Skeletal muscle satellite cell (primary cell): ENCODE results near the gene HSPA9. TPM values are rescaled to one million over a fixed set of nuclear protein-coding genes. Genes with fewer than 3 reads are reported as not detected.
A peak's percentile ranks its signal among the peaks of the same experiment; 100 is the strongest.

ENCODE experiments used
- H3K27me3 ChIP-seq: 2 replicates; pipeline ENCODE4 v1.7.0; 2013; ENCODE audit warnings: low read length; ENCODE audit not compliant: control insufficient read depth, insufficient read depth
- H3K36me3 ChIP-seq: 2 replicates; pipeline ENCODE4 v1.7.0; 2013; ENCODE audit warnings: mild to moderate bottlenecking, control low read depth, low read length; ENCODE audit not compliant: insufficient read depth
- H3K4me1 ChIP-seq: 2 replicates; pipeline ENCODE4 v1.7.0; 2013; ENCODE audit warnings: low read length; ENCODE audit not compliant: control insufficient read depth, insufficient read depth
- H3K4me2 ChIP-seq: 2 replicates; pipeline ENCODE4 v1.7.0; 2013; ENCODE audit warnings: mild to moderate bottlenecking, low read length
- H3K4me3 ChIP-seq: 2 replicates; pipeline ENCODE4 v1.7.0; 2013; ENCODE audit warnings: low read length
- H3K9ac ChIP-seq: 2 replicates; pipeline ENCODE4 v1.7.0; 2013; ENCODE audit warnings: mild to moderate bottlenecking, low read depth, low read length, moderate library complexity
- H3K9me3 ChIP-seq: replicated peaks from 2 replicates; pipeline ENCODE4 v1.7.0; 2013; ENCODE audit warnings: mild to moderate bottlenecking, control low read depth, low read length
- total RNA-seq: library from RNA; depleted of rRNA; stranded (reverse); fragments of >200 nt; gene quantifications from 2 replicates; pipeline ENCODE4 v1.2.3, GENCODE V29; 2012; rRNA removed

HSPA9 gene
- 410 and 475 TPM in 2 replicates for total RNA-seq

GRCh38 chr5:138575194-138576015 lies at the start of gene HSPA9:
TSS of gene HSPA9 (minus strand) at chr5:138575401. CDS start at chr5:138575318, 83 bp downstream.
- no peaks in the 10 kb centered on the region for H3K27me3 ChIP-seq
- H3K4me2 ChIP-seq, result peak within 1 kb of the TSS; percentile 95
- H3K4me3 ChIP-seq, result peak within 1 kb of the TSS; percentile 97

GRCh38 chr5:138623053-138623452 lies 47.9 kb upstream of the HSPA9 start:
- Histone ChIP-seq H3K36me3 (no peaks in the 10 kb centered on the region), H3K4me1 (no peaks in the 10 kb centered on the region), H3K9me3 (no peaks in the 10 kb centered on the region), H3K4me2 (no peak overlapping the region), H3K27me3 (peaks cover 5% of the 10 kb centered on the region), H3K9ac (no peak overlapping the region), H3K4me3 (no peak overlapping the region)

More at GRCh38 chr5:138575194-138576015, at the start of gene HSPA9:
- H3K9ac ChIP-seq, result peak within 1 kb of the TSS; percentile 100
- no peaks in the 10 kb centered on the region for H3K9me3 ChIP-seq
- peaks cover 11% of the 10 kb centered on the region for H3K4me1 ChIP-seq
- H3K36me3 ChIP-seq, result peaks cover 34% of the 10 kb centered on the region

DNA sequence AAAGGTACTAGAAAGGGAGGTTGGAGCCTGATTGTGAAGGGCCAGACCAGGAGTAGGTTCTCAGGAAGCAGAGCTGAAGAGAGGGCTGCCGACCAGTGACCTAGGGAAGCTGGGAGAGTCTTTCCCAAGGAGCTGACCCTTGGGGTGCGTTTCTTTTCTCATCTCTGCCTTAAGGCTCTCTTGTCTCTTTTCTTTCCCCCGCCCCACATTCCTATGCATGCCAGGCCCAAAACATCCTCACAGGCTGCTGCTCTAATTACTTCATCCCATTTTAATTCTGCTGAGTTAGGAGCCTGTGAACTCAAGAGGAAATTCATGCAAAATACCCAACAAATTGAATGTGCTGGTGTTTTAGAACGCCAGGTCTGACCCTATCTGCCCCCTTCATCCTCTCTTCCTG lies 46.9 kb upstream of the HSPA9 start:
- H3K36me3 ChIP-seq, result no peaks in the 10 kb centered on the region
- H3K9me3 ChIP-seq, result no peaks in the 10 kb centered on the region
- no peaks in the 10 kb centered on the region for H3K4me1 ChIP-seq
- H3K27me3 ChIP-seq, result peaks cover 5% of the 10 kb centered on the region
- H3K4me2 ChIP-seq, result no peak overlapping the region
- no peak overlapping the region for H3K9ac ChIP-seq
- no peak overlapping the region for H3K4me3 ChIP-seq

DNA sequence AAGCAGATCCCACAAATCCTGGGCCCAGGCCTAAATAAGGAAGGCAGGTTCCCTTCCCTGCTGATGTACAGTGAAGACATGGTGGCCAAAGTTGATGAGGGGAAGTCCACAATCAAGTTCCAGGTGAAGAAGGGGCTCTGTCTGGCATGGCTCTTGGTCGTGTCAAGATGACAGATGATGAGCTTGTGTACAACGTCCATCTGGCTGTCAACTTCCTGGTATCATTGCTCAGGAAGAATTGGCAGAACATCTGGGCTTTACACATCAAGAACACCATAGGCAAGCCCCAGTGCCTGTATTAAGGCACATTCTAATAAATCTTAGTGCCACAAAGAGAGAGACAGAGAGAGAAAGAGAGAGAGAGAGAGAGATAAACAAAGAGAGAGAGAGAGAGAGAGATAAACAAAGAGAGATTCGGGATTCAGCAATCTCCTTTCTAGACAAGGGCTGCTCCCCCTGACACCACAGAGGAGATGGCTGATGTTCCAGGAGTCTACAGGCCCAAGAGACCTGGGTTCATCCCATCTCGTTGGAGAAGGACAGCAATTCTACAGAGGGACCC lies 45.5 kb upstream of the HSPA9 start:
- H3K27me3 ChIP-seq, result peaks cover 10% of the 10 kb centered on the region
- no peaks in the 10 kb centered on the region for H3K9me3 ChIP-seq
- no peak overlapping the region for H3K4me2 ChIP-seq
- no peaks in the 10 kb centered on the region for H3K36me3 ChIP-seq
- no peak overlapping the region for H3K9ac ChIP-seq
- no peaks in the 10 kb centered on the region for H3K4me1 ChIP-seq
- no peak overlapping the region for H3K4me3 ChIP-seq

DNA sequence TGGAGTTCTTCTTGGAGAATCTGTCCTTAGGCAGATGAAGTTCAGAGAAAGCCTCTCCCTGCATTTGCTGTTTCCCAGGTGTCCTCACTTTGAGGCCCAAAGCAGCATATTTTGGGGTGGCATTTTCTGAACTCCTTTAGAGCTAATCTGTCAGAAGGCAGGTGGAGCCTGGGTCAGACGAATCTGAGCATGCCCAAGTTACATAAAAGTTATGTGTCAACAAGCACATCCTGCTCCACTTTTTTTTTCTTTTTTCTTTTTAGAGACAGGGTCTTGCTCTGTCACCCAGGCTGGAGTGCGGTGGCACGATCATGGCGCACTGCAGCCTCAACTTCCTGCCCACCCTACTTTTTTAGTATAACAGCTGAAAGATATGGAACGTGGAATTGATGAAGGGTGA lies 41.3 kb upstream of the HSPA9 start:
- Histone ChIP-seq H3K9ac (no peak overlapping the region), H3K27me3 (peaks cover 25% of the 10 kb centered on the region), H3K9me3 (no peaks in the 10 kb centered on the region), H3K4me2 (no peak overlapping the region), H3K36me3 (no peaks in the 10 kb centered on the region), H3K4me1 (peaks cover 2% of the 10 kb centered on the region), H3K4me3 (no peak overlapping the region)

- Histone ChIP-seq H3K9me3 (no peaks in the 10 kb centered on the region), H3K4me3 (no peak overlapping the region), H3K36me3 (no peaks in the 10 kb centered on the region), H3K9ac (no peak overlapping the region), H3K4me1 (peaks cover 11% of the 10 kb centered on the region), H3K4me2 (no peak overlapping the region), H3K27me3 (peaks cover 27% of the 10 kb centered on the region)
These were observed 40.3 kb upstream of the HSPA9 start for GRCh38 chr5:138615461-138615860.

GRCh38 chr5:138611678-138612218 lies 36.5 kb upstream of the HSPA9 start:
- peaks cover 38% of the 10 kb centered on the region for H3K27me3 ChIP-seq
- peaks cover 12% of the 10 kb centered on the region for H3K4me1 ChIP-seq
- peak overlapping the region; percentile 70 for H3K4me2 ChIP-seq
- H3K9ac ChIP-seq, result no peak overlapping the region
- H3K9me3 ChIP-seq, result no peaks in the 10 kb centered on the region
- no peaks in the 10 kb centered on the region for H3K36me3 ChIP-seq
- H3K4me3 ChIP-seq, result peak overlapping the region; percentile 57

GRCh38 chr5:138610918-138611677 lies 35.9 kb upstream of the HSPA9 start:
- Histone ChIP-seq H3K36me3 (no peaks in the 10 kb centered on the region), H3K27me3 (peaks cover 41% of the 10 kb centered on the region), H3K4me1 (peaks cover 12% of the 10 kb centered on the region), H3K4me2 (peak overlapping the region; percentile 70), H3K9ac (no peak overlapping the region), H3K4me3 (peak overlapping the region; percentile 57), H3K9me3 (no peaks in the 10 kb centered on the region)

DNA sequence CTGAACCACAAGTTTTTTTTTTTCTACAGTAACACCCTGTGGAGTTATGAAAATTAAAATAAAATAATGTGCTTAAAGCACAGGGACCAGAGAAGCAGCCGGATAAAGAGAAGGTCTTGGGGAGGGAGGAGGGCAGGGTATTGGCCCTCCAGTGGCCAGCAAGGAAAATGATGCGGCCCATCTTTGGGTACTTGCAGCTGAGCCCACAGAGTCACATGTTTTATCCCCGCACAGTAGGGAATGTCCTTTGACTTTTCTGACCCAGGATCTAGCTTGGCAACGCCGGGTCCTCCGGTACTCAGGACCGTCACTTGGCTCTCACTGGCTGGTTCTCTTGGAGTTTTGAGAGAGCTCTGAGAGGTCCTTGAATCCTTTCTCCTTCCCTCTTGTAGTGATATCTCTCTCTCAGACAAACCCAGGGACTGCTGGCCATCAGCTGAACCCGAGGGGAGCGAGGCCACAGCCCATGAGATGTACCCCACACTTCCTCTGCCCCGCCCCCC lies 35.3 kb upstream of the HSPA9 start:
- Histone ChIP-seq H3K4me3 (no peak overlapping the region), H3K9ac (no peak overlapping the region), H3K4me1 (peaks cover 12% of the 10 kb centered on the region), H3K36me3 (no peaks in the 10 kb centered on the region), H3K9me3 (no peaks in the 10 kb centered on the region), H3K4me2 (peak overlapping the region; percentile 70), H3K27me3 (peaks cover 40% of the 10 kb centered on the region)

GRCh38 chr5:138606378-138607064 lies 31.3 kb upstream of the HSPA9 start:
- Histone ChIP-seq H3K4me1 (peaks cover 15% of the 10 kb centered on the region), H3K9ac (no peak overlapping the region), H3K4me2 (no peak overlapping the region), H3K36me3 (no peaks in the 10 kb centered on the region), H3K4me3 (no peak overlapping the region), H3K9me3 (no peaks in the 10 kb centered on the region), H3K27me3 (peaks cover 25% of the 10 kb centered on the region)
